OCI-LY1 (cell line): ENCODE results near the gene FGD4.

Source experiments
- H2AFZ ChIP-seq: fragments of 200-600 bp; sonication (generic), shearing (Covaris generic); 2 replicates; pipeline ENCODE4 v1.6.0; 2014; ENCODE audit warnings: antibody characterized with exemption, mild to moderate bottlenecking, low read length
- H3F3A ChIP-seq: fragments of 200-600 bp; sonication (generic), shearing (Covaris generic); 2 replicates; pipeline ENCODE4 v1.6.0; 2014; ENCODE audit warnings: mild to moderate bottlenecking, antibody characterized with exemption, low read length, moderate library complexity; ENCODE audit not compliant: insufficient read depth
- H3K27ac ChIP-seq: fragments of 200-600 bp; sonication (generic); 2 replicates; pipeline ENCODE4 v1.5.1; 2014; ENCODE audit warnings: low read length, mixed run types, mild to moderate bottlenecking, low read depth; ENCODE audit not compliant: poor library complexity, severe bottlenecking
- H3K27me3 ChIP-seq: fragments of 200-600 bp; sonication (generic); 2 replicates; pipeline ENCODE4 v1.6.0; 2014; ENCODE audit warnings: antibody characterized with exemption, mild to moderate bottlenecking, low read length, moderate library complexity; ENCODE audit not compliant: insufficient read depth
- H3K36me3 ChIP-seq: fragments of 200-600 bp; sonication (generic); 2 replicates; pipeline ENCODE4 v1.6.1; 2014; ENCODE audit warnings: mild to moderate bottlenecking, antibody characterized with exemption, low read length, moderate library complexity, mixed read lengths; ENCODE audit not compliant: insufficient read depth
- H3K4me1 ChIP-seq: fragments of 200-600 bp; sonication (generic); 2 replicates; pipeline ENCODE4 v1.5.1; 2014; ENCODE audit warnings: mild to moderate bottlenecking, low read length, moderate library complexity; ENCODE audit not compliant: insufficient read depth, severe bottlenecking
- H3K4me2 ChIP-seq: fragments of 200-600 bp; sonication (generic), shearing (Covaris generic); 2 replicates; pipeline ENCODE4 v1.6.1; 2014; ENCODE audit warnings: low read length
- H3K4me3 ChIP-seq: fragments of 200-600 bp; sonication (generic); 2 replicates; pipeline ENCODE4 v1.5.1; 2014; ENCODE audit warnings: low read length, low read depth, mild to moderate bottlenecking, mixed read lengths; ENCODE audit not compliant: poor library complexity, severe bottlenecking
- H3K79me2 ChIP-seq: fragments of 200-600 bp; shearing (Covaris generic); 2 replicates; pipeline ENCODE4 v1.6.1; 2016; ENCODE audit warnings: mixed run types, low read length, mixed read lengths; ENCODE audit not compliant: insufficient read depth
- H3K9ac ChIP-seq: fragments of 200-600 bp; sonication (generic), shearing (Covaris generic); 2 replicates; pipeline ENCODE4 v1.6.1; 2014; ENCODE audit warnings: mild to moderate bottlenecking, low read length, mixed read lengths
- H3K9me2 ChIP-seq: fragments of 200-600 bp; sonication (generic), shearing (Covaris generic); 2 replicates; pipeline ENCODE4 v1.6.1; 2014; ENCODE audit warnings: low read depth, mild to moderate bottlenecking, low read length, mixed read lengths
- H3K9me3 ChIP-seq: fragments of 200-600 bp; shearing (Covaris generic); 2 replicates; pipeline ENCODE4 v1.6.1; 2014; ENCODE audit warnings: low read length, mixed read lengths
- H4K20me1 ChIP-seq: fragments of 200-600 bp; sonication (generic), shearing (Covaris generic); 2 replicates; pipeline ENCODE4 v1.6.0; 2016; ENCODE audit warnings: mild to moderate bottlenecking, low read length; ENCODE audit not compliant: insufficient read depth
- CTCF ChIP-seq: fragments of 200-600 bp; sonication (generic), shearing (Covaris generic); IDR thresholded peaks from 2 replicates; pipeline ENCODE4 v1.5.1; 2017; ENCODE audit warnings: mild to moderate bottlenecking, antibody characterized with exemption, low read length, moderate library complexity, mixed read lengths
- EZH2 ChIP-seq: fragments of 200-600 bp; sonication (generic), shearing (Covaris generic); IDR thresholded peaks from 2 replicates; pipeline ENCODE4 v1.8.0; 2017; ENCODE audit warnings: borderline replicate concordance, mixed run types, mild to moderate bottlenecking, antibody characterized with exemption, low read length, moderate library complexity, mixed read lengths

FGD4 gene

GRCh38 chr12:32360956-32361355, 38.4 kb upstream of the FGD4 start:
- Histone ChIP-seq H3K9me3 (no peaks in the 10 kb centered on the region), H3K27ac (no peak overlapping the region), H3K36me3 (peaks cover 3% of the 10 kb centered on the region; the same call in 1 of the 2 replicates), H3K4me1 (no peaks in the 10 kb centered on the region), H3K79me2 (no peaks in the 10 kb centered on the region), H3K9me2 (no peaks in the 10 kb centered on the region), H3K4me3 (no peak overlapping the region), H2AFZ (no peak overlapping the region), H3F3A (no peaks in the 10 kb centered on the region), H3K4me2 (no peak overlapping the region), H4K20me1 (no peaks in the 10 kb centered on the region), H3K27me3 (no peaks in the 10 kb centered on the region), H3K9ac (no peak overlapping the region)
- TF ChIP-seq CTCF (no peak), EZH2 (no peak)

- H3K4me2 ChIP-seq = no peak overlapping the region
- H3K27me3 ChIP-seq = no peaks in the 10 kb centered on the region
These were observed 36.5 kb upstream of the FGD4 start for GRCh38 chr12:32362892-32363291.

GRCh38 chr12:32365473-32366064, 33.8 kb upstream of the FGD4 start:
- no peak overlapping the region for H3K9ac ChIP-seq

More at GRCh38 chr12:32362892-32363291, 36.5 kb upstream of the FGD4 start:
- H3K4me3 ChIP-seq = no peak overlapping the region
- TF ChIP-seq EZH2 (no peak), CTCF (no peak)
- H3F3A ChIP-seq = no peaks in the 10 kb centered on the region
- H2AFZ ChIP-seq = no peak overlapping the region
- H3K9ac ChIP-seq = no peak overlapping the region
- no peaks in the 10 kb centered on the region; the same call in 1 of the 2 replicates for H3K36me3 ChIP-seq
- H3K9me3 ChIP-seq = no peaks in the 10 kb centered on the region
- no peaks in the 10 kb centered on the region for H3K9me2 ChIP-seq
- no peaks in the 10 kb centered on the region for H3K4me1 ChIP-seq
- H4K20me1 ChIP-seq = no peaks in the 10 kb centered on the region
- no peak overlapping the region for H3K27ac ChIP-seq
- no peaks in the 10 kb centered on the region for H3K79me2 ChIP-seq

More at GRCh38 chr12:32365473-32366064, 33.8 kb upstream of the FGD4 start:
- TF ChIP-seq CTCF = peak; percentile 90
- no peak for TF ChIP-seq EZH2
- Histone ChIP-seq H3K4me3 (no peak overlapping the region), H3K27me3 (no peaks in the 10 kb centered on the region), H3K4me2 (no peak overlapping the region), H3K9me3 (no peaks in the 10 kb centered on the region), H3K4me1 (no peaks in the 10 kb centered on the region), H2AFZ (no peak overlapping the region), H3K9me2 (no peaks in the 10 kb centered on the region), H3K36me3 (no peaks in the 10 kb centered on the region; the same call in 1 of the 2 replicates), H3K27ac (no peak overlapping the region), H3F3A (no peaks in the 10 kb centered on the region), H3K79me2 (no peaks in the 10 kb centered on the region), H4K20me1 (no peaks in the 10 kb centered on the region)
